Naive thymus-derived CD8-positive, alpha-beta T cell (primary cell): ENCODE data around the gene RCHY1. TPM values are rescaled to one million over a fixed set of nuclear protein-coding genes. Genes with fewer than 3 reads are reported as not detected.
A peak's percentile ranks its signal among the peaks of the same experiment; 100 is the strongest.
"Not testable (repeated sequence)": the region's sequence is repeated elsewhere in the genome, so short reads cannot be mapped to it uniquely, and the experiment has no call there.

Experiments
- ATAC-seq, 2 donors: fragments of 150-1000 bp; cut with Tn5 transposase in 1 of 2; sonication (Bioruptor Pico), chemical (Tn5 transposase) in 1 of 2; 1 replicate in 1 of 2; 2 replicates in 1 of 2; pipeline ENCODE4 v1.10.0; 2021; ENCODE audit warnings: mild to moderate bottlenecking in 2 of 2, moderate library complexity in 2 of 2
- POLR2A ChIA-PET: fragments of 350-600 bp; sonication (Branson Sonifier 250); formaldehyde crosslinking; loops from one replicate; lab custom pipeline; 2021; ENCODE audit warnings: antibody characterized with exemption; lab: Charles Lee
- DNase-seq, 10 donors: peaks; one replicate each; pipeline versions ENCODE4 v3.0.0 to v3.0.0-alpha.2; 2020 to 2022
- H3K27ac Mint-ChIP-seq, 10 donors: one replicate each; pipeline ENCODE4 v1.8.0; 2020 to 2022; ENCODE audit warnings: mild to moderate bottlenecking in 10 of 10, mixed read lengths in 10 of 10, moderate library complexity in 4 of 10, inconsistent platforms in 1 of 10
- H3K27me3 Mint-ChIP-seq, 5 donors: one replicate each; pipeline ENCODE4 v1.8.0; 2021 to 2022; ENCODE audit warnings: mixed read lengths in 5 of 5
- H3K36me3 Mint-ChIP-seq, 3 donors: one replicate each; pipeline ENCODE4 v1.8.0; 2020 to 2022; ENCODE audit warnings: mixed read lengths in 3 of 3, mild to moderate bottlenecking in 2 of 3, inconsistent platforms in 1 of 3
- H3K4me1 Mint-ChIP-seq, 4 donors: one replicate each; pipeline ENCODE4 v1.8.0; 2021 to 2022; ENCODE audit warnings: mixed read lengths in 4 of 4
- H3K4me3 Mint-ChIP-seq, 10 donors: one replicate each; pipeline ENCODE4 v1.8.0; 2020 to 2022; ENCODE audit warnings: mild to moderate bottlenecking in 10 of 10, mixed read lengths in 10 of 10, moderate library complexity in 6 of 10, inconsistent platforms in 1 of 10
- H3K9me3 Mint-ChIP-seq, 9 donors: one replicate each; pipeline ENCODE4 v1.8.0; 2020 to 2022; ENCODE audit warnings: mixed read lengths in 9 of 9, mild to moderate bottlenecking in 3 of 9, inconsistent platforms in 1 of 9, moderate library complexity in 1 of 9
- polyA plus RNA-seq, 3 donors: library from polyadenylated mRNA; unstranded; fragments of 300-500 nt; fragmentation: Illumina TruSeq; gene quantifications; one replicate each; pipeline ENCODE4 v1.2.3, GENCODE V29; 2021
- total RNA-seq, 8 experiments: library from RNA in 2 of 8; stranded (reverse) in 2 of 8; gene quantifications; one replicate each; pipeline ENCODE4 v1.2.3 and lab custom pipeline; 2021 to 2026

Gene RCHY1
- total and polyA plus RNA-seq, 5 experiments from 2014 or later: 13.3 to 41.8 (median 27.3) TPM

DNA sequence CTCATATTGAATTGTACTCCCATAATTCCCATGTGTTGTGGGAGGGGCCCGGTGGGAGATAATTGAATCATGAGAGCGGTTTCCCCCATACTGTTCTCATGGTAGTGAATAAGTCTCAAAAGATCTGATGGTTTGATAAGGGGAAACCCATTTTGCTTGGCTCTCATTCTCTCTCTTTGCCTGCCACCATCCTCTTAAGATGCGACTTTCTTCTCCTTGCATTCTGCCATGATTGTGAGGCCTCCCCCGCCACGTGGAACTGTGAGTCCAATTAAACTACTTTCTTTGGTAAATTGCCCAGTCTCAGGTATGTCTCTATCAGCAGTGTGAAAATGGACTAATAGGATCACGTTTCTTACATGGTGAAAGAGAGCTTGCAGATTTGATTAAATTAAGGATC is 23.1 kb upstream of the RCHY1 start:
- H3K27ac Mint-ChIP-seq, POLR2A ChIA-PET, ATAC-seq: not testable (repeated sequence)

DNA sequence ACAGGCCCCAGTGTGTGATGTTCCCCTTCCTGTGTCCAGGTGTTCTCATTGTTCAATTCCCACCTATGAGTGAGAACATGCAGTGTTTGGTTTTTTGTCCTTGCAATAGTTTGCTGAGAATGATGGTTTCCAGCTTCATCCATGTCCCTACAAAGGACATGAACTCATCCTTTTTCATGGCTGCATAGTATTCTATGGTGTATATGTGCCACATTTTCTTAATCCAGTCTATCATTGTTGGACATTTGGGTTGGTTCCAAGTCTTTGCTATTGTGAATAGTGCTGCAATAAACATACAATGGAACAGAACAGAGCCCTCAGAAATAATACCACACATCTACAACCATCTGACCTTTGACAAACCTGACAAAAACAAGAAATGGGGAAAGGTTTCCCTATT is 19.7 kb upstream of the RCHY1 start:
- DNase-seq, ATAC-seq, POLR2A ChIA-PET, H3K27ac Mint-ChIP-seq, H3K27me3 Mint-ChIP-seq, H3K4me1 Mint-ChIP-seq, H3K4me3 Mint-ChIP-seq: not testable (repeated sequence)
- Mint-ChIP-seq H3K36me3 (peaks cover 33 to 52% (median 47%) of the 10 kb centered on the region in 3 donors), H3K9me3 (peaks cover 5 to 28% (median 15%) of the 10 kb centered on the region in 9 donors)

More for the DNA sequence above, 23.1 kb upstream of the RCHY1 start:
- peaks cover 11 to 37% (median 30%) of the 10 kb centered on the region in 3 donors for H3K36me3 Mint-ChIP-seq
- H3K4me1 Mint-ChIP-seq, H3K4me3 Mint-ChIP-seq, H3K27me3 Mint-ChIP-seq, DNase-seq: not testable (repeated sequence)
- H3K9me3 Mint-ChIP-seq: peaks cover 0 to 13% (median 7%) of the 10 kb centered on the region in 9 donors

DNA sequence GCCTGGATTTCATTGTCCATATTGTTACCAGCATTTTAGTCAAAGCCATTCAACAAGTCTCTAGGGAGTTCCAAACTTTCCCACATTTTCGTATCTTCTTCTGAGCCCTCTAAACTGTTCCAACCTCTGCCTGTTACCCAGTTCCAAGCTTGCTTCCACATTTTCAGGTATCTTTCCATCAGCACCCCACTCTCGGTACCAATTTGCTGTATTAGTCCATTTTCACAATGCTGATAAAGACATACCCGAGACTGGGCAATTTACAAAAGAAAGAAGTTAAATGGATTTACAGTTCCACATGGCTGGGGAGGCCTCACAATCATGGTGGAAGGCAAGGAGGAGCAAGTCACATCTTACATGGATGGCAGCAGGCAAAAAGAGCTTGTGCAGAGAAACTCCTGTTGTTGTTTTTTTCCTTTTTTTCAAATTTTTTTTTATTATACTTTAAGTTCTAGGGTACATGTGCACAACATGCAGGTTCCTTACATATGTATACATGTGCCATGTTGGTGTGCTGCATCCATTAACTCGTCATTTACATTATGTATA is 19.2 kb upstream of the RCHY1 start:
- H3K27ac Mint-ChIP-seq, DNase-seq, H3K4me3 Mint-ChIP-seq, ATAC-seq, H3K4me1 Mint-ChIP-seq, H3K27me3 Mint-ChIP-seq, POLR2A ChIA-PET: not testable (repeated sequence)
- Mint-ChIP-seq H3K9me3 (peaks cover 5 to 28% (median 15%) of the 10 kb centered on the region in 9 donors), H3K36me3 (peaks cover 33 to 53% (median 53%) of the 10 kb centered on the region in 3 donors)

DNA sequence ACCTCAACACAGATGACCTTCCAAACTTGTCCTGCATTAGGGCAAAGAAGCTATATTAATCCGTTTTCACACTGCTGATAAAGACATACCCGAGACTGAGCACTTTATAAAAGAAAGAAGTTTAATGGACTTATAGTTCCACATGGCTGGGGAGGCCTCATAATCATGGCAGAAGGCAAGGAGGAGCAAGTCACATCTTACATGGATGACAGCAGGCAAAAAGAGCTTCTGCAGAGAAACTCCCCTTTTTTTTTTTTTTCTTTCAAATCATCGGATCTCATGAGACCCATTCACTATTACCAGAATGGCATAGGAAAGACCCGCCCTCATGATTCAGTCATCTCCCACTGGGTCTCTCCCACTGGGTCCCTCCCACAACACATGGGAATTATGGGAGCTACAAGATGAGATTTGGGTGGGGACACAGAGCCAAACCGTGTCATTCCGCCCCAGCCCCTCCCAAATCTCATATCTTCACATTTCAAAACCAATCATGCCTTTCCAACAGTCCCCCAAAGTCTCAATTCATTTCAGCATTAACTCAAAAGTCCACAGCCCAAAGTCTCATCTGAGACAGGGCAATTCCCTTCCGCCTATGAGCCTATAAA is 17.4 kb upstream of the RCHY1 start:
- POLR2A ChIA-PET, H3K4me3 Mint-ChIP-seq, DNase-seq, ATAC-seq, H3K4me1 Mint-ChIP-seq, H3K27ac Mint-ChIP-seq, H3K27me3 Mint-ChIP-seq: not testable (repeated sequence)
- Mint-ChIP-seq H3K36me3 (peaks cover 37 to 68% (median 67%) of the 10 kb centered on the region in 3 donors), H3K9me3 (peaks cover 5 to 28% (median 15%) of the 10 kb centered on the region in 9 donors)

DNA sequence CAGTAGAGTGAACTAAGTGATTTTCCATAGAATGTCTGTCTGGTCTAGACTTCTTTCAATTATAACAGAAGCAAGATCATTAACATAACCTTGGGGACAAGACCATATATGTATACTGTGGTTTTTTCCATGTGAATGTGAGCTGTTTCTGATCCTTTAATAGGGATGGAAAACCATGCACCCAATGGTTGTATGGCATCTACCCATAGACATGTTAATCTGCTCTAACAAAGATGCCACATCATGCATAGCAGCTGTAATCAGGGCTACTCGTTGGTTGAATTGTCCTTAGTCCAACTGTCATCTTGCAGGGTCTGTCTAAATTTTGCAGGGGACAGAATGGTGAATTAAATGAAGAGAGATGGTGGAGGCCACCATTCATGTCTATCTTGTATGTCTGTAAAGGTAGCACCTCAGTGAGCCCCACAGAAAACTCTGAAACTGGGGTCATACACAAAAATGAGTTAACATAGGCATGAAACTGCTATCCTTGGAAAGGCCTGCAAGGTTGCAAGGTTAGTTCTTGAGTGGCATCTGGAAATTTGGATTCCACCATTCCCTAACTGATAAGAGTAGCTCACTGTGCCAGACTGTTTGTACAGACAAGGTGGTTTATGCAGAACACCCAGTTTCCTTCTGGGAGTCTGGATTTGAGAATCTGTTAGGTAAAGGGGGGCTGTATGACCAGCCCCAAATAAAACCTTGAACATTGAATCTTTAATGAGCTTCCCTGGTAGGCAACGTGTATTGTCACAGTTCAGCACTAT is 16.5 kb upstream of the RCHY1 start:
- DNase-seq (no peak), ATAC-seq (no peak)
- POLR2A ChIA-PET: no interaction called here
- Mint-ChIP-seq H3K9me3 (peaks cover 5 to 28% (median 15%) of the 10 kb centered on the region in 9 donors), H3K27me3 (no peaks in the 10 kb centered on the region), H3K4me3 (no peak overlapping the region), H3K4me1 (peaks cover 0 to 5% (median 3%) of the 10 kb centered on the region in 4 donors), H3K27ac (no peak overlapping the region), H3K36me3 (peaks cover 42 to 76% (median 74%) of the 10 kb centered on the region in 3 donors)

DNA sequence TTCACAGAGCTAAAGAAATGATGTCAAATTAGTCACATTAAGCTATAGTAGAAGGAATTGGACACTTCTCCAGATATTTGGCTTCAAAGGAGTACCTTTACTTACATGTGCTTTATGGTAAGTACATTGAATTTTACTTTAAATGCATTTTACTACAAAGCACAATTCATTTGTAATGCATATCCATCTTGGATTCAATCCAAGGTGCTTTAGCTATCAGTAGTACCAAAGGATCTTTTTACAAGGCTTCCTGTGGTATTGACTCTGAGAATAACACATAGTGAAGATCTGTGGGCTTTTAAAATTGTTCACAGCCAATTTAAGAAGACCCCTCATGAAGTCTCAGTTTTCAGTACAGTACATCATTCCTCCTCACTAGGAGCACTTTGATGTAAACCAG is 13.3 kb upstream of the RCHY1 start:
- Mint-ChIP-seq H3K27ac (no peak overlapping the region), H3K4me3 (no peak overlapping the region), H3K36me3 (peaks cover 40 to 98% (median 68%) of the 10 kb centered on the region in 3 donors), H3K9me3 (peaks cover 4 to 21% (median 11%) of the 10 kb centered on the region in 9 donors), H3K4me1 (peaks cover 7 to 16% (median 14%) of the 10 kb centered on the region in 4 donors), H3K27me3 (no peaks in the 10 kb centered on the region)
- ATAC-seq (no peak), DNase-seq (no peak)
- POLR2A ChIA-PET: no interaction called here

DNA sequence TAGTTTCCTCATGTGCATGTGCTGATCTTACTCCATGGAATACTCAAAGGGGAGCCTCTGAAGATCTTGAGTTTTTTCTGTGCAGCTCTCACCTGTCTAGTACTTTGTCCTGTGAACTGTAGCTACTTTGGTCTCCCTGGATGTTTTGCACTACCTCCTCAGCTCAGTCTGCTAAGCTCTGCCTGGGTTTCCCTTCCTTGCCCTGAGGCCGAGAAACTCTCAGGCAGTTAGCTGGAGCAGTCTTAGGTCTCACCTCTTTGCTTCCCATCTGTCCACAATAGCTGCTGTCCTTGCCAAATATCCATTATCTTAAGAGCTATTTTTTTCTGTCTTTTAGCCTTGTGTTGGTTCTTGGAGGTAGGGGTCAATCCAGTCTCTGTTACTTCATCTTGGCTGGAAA is 11.7 kb upstream of the RCHY1 start:
- H3K4me3 Mint-ChIP-seq: no peak overlapping the region
- peaks cover 9 to 23% (median 14%) of the 10 kb centered on the region in 4 donors for H3K4me1 Mint-ChIP-seq
- H3K36me3 Mint-ChIP-seq: peaks cover 27 to 96% (median 54%) of the 10 kb centered on the region in 3 donors
- peaks cover 0 to 7% (median 0%) of the 10 kb centered on the region in 9 donors for H3K9me3 Mint-ChIP-seq
- H3K27me3 Mint-ChIP-seq: no peaks in the 10 kb centered on the region
- no peak overlapping the region for H3K27ac Mint-ChIP-seq
- POLR2A ChIA-PET: no interaction called here
- DNase-seq: no peak
- no peak for ATAC-seq

DNA sequence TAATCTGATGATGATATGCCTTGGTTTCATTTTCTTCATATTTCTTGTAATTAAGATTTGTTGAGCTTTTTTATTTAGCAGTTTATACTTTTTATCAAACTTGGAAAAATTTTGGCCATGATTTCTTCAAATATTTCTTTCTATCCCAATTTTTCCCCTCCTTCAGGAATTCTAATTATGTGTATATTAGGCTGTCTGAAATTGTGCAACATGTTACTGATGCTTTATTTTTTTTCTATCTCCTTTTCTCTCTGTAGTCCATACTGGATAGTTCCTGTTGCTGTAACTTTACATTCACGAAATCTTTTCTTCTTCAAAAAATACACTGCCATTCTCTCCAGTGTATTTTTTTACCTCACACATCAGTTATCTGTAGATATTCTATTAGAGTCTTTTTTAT is 10.9 kb upstream of the RCHY1 start:
- Mint-ChIP-seq H3K9me3 (peaks cover 0 to under 1% (median 0%) of the 10 kb centered on the region in 9 donors), H3K27me3 (no peaks in the 10 kb centered on the region), H3K4me1 (peaks cover 17 to 31% (median 22%) of the 10 kb centered on the region in 4 donors), H3K27ac (no peak overlapping the region), H3K36me3 (peaks cover 19 to 96% (median 54%) of the 10 kb centered on the region in 3 donors), H3K4me3 (peak overlapping the region in 1 of 10 donors; percentile 12)
- ATAC-seq (no peak), DNase-seq (no peak)
- POLR2A ChIA-PET: no interaction called here

DNA sequence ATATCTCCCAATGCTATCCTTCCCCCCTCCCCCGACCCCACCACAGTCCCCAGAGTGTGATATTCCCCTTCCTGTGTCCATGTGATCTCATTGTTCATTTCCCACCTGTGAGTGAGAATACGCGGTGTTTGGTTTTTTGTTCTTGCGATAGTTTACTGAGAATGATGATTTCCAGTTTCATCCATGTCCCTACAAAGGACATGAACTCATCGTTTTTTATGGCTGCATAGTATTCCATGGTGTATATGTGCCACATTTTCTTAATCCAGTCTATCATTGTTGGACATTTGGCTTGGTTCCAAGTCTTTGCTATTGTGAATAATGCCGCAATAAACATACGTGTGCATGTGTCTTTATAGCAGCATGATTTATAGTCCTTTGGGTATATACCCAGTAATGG is 5.2 kb upstream of the RCHY1 start:
- Mint-ChIP-seq H3K4me1 (peaks cover 22 to 56% (median 49%) of the 10 kb centered on the region in 4 donors), H3K36me3 (peaks cover 7 to 74% (median 42%) of the 10 kb centered on the region in 3 donors), H3K27ac (peak overlapping the region in 1 of 10 donors; percentile 35)
- H3K4me3 Mint-ChIP-seq, POLR2A ChIA-PET, H3K27me3 Mint-ChIP-seq, ATAC-seq, H3K9me3 Mint-ChIP-seq, DNase-seq: not testable (repeated sequence)

DNA sequence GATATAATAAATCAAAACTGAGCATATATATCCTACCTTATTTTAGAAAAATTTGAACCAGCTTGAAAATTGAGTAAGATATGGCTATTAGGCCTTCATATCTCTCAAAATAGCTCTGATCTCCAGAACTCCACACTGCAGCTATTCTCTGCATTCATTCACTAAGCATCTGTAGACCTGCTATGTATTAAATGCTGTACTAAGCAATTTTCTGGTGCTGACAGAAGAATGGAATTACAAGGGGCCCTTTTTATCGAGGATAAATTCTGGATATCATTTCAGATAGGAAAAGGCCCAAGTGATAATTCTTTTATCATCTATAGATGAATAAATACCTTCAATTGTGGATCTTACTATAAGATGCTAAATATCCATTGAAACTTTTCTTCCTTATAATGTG is 1.9 kb upstream of the RCHY1 start:
- POLR2A ChIA-PET: no interaction called here
- no peak for ATAC-seq
- DNase-seq: no peak
- peaks cover 0 to 1% (median 0%) of the 10 kb centered on the region in 9 donors for H3K9me3 Mint-ChIP-seq
- H3K4me3 Mint-ChIP-seq: no peak overlapping the region
- H3K4me1 Mint-ChIP-seq: peaks cover 21 to 56% (median 42%) of the 10 kb centered on the region in 4 donors
- H3K36me3 Mint-ChIP-seq: peaks cover 7 to 43% (median 33%) of the 10 kb centered on the region in 3 donors
- H3K27me3 Mint-ChIP-seq: no peaks in the 10 kb centered on the region
- H3K27ac Mint-ChIP-seq: peak overlapping the region in 7 of 10 donors; percentile 15 to 100 (median 82)

DNA sequence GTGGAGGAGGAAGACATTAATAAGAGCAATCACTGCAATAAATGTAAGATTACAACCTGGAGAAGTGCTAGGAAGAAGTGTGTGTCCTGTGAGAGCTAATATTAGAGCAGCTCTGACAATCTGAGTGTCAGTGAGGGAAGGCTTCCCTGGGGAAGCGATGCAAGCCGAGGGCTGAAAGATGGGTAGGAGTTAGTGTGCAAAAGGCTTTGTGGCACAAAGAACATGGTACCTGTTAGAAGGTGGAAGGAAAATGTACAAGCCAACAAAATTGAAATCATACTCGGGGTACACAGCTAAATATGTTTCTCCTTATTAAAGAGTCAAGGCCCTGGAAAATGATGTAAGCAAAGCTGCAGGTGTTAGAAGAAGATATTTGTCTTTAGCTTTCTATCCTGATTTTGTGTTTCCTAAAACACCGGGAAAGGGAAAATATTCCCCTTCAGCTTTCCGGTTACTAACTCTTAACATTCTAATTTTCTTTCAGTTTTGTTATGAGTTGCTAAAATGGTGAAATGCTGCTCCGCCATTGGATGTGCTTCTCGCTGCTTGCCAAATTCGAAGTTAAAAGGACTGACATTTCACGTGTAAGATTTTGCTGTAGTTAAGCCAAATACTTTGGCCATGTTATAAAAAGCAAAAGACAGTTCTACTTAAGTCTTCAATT is 878 bp upstream of the RCHY1 start:
- Mint-ChIP-seq H3K4me3 (peak overlapping the region in 1 of 10 donors; percentile 100), H3K4me1 (peaks cover 17 to 52% (median 39%) of the 10 kb centered on the region in 4 donors), H3K36me3 (peaks cover 7 to 33% (median 24%) of the 10 kb centered on the region in 3 donors), H3K27ac (peak overlapping the region in 6 of 10 donors; percentile 98 to 100 (median 100)), H3K9me3 (peaks cover 0 to 1% (median 0%) of the 10 kb centered on the region in 9 donors), H3K27me3 (no peaks in the 10 kb centered on the region)
- ATAC-seq (no peak), DNase-seq (peak in 3 of 10 donors; percentile 5 to 17 (median 8))
- POLR2A ChIA-PET: interaction anchor here (0.6 to 2.1 kb wide), 9 partner anchors 10 to 1560 kb away, joined by 3 to 13 read pairs (median 4); partner anchors contain the start of genes NAAA, SDAD1 and USO1

DNA sequence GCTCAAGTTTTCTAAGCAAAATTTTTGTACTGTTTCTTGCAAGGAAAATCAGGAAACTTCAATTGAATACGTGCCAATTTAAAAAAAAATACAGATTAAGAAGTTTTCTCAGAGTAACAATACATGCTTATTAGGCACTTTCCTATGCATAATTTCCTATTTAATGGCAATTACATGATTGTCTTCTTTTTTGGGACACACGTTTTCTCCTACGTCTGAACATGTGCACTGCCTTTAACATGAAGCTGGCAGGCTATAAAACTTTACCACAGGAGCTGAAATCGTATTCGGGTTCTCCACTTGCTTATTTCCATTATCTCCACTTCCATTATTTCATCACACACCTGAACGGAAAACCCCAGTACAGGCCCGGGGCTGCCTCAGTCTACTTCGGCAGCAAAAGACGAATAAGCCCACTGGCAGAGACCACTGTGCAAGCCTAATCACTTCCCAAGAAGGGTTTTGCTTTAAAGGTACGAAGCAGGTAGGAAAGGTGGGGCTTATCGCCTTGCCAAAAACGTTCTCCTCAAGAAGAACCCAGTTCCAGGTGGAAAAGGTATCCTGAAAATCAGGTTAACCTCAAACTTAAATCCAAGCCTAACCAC is 575 bp downstream of the RCHY1 start:
- peaks cover under 1 to 26% (median 13%) of the 10 kb centered on the region in 3 donors for H3K36me3 Mint-ChIP-seq
- DNase-seq: no peak
- H3K4me1 Mint-ChIP-seq: peaks cover 23 to 52% (median 42%) of the 10 kb centered on the region in 4 donors
- peak in 1 of 2 donors; percentile 0 for ATAC-seq
- no peaks in the 10 kb centered on the region for H3K27me3 Mint-ChIP-seq
- no peaks in the 10 kb centered on the region for H3K9me3 Mint-ChIP-seq
- peak overlapping the region in 1 of 10 donors; percentile 100 for H3K4me3 Mint-ChIP-seq
- POLR2A ChIA-PET: interaction anchor here (1.1 to 2.1 kb wide), 5 partner anchors 8 to 478 kb away, joined by 3 to 13 read pairs (median 6); partner anchors contain the start of genes NAAA, SDAD1 and USO1
- H3K27ac Mint-ChIP-seq: peak overlapping the region in 6 of 10 donors; percentile 98 to 100 (median 100)
